Measurements from ENCODE around the gene SCNM1. TPM values are rescaled to one million over a fixed set of nuclear protein-coding genes. Genes with fewer than 3 reads are reported as not detected.

Gene SCNM1
- polyA plus RNA-seq, 3 donors = 74.9 to 110 (median 103) TPM

- WGBS (ENCODE audit: insufficient coverage) = 98% methylated on average over 17 of the region's 17 CpGs
- Mint-ChIP-seq H3K9me3 (peaks cover 0 to 2% (median 0%) of the 10 kb centered on the region in 7 donors), H3K4me3 (no peak overlapping the region), H3K27me3 (ENCODE audit: low read depth in 3 of 3) (no peaks in the 10 kb centered on the region), H3K36me3 (peaks cover 71 to 91% of the 10 kb centered on the region in 2 donors), H3K27ac (peak overlapping the region in 3 of 7 donors; percentile 1 to 44 (median 28)), H3K4me1 (peaks cover 7% of the 10 kb centered on the region)
- Histone ChIP-seq H3K9ac (ENCODE audit: insufficient read depth, low read length, poor library complexity, severe bottlenecking) (no peak overlapping the region), H3K9me3 (replicated peaks in 1 of 2; ENCODE audit: control insufficient read depth in 1 of 2, insufficient read depth in 1 of 2, low read length in 2 of 2) (no peaks in the 10 kb centered on the region), H3K4me2 (replicated peaks; ENCODE audit: extremely low read depth, low read length, poor library complexity, severe bottlenecking) (no peak overlapping the region), H2AFZ (ENCODE audit: insufficient read depth, low read depth, low read length, poor library complexity, severe bottlenecking) (no peak overlapping the region), H3K27me3 (ENCODE audit: control insufficient read depth in 2 of 2, insufficient read depth in 2 of 2, low read length in 2 of 2) (no peaks in the 10 kb centered on the region), H3K4me1 (ENCODE audit: control insufficient read depth in 1 of 2, insufficient read depth in 2 of 2, low read length in 2 of 2) (peaks cover 3 to 8% of the 10 kb centered on the region in 2 donors), H4K20me1 (ENCODE audit: insufficient read depth, low read length) (no peaks in the 10 kb centered on the region), H3K27ac (ENCODE audit: low read depth in 1 of 2, low read length in 2 of 2) (no peak overlapping the region), H3K36me3 (replicated peaks in 1 of 2; ENCODE audit: control insufficient read depth in 1 of 2, insufficient read depth in 2 of 2, low read length in 2 of 2) (peaks cover 79 to 91% of the 10 kb centered on the region in 2 donors), H3K4me3 (replicated peaks in 1 of 3; ENCODE audit: low read depth in 2 of 3, low read length in 3 of 3) (no peak overlapping the region), H3K79me2 (ENCODE audit: insufficient read depth, low read length) (no peaks in the 10 kb centered on the region)
- no peak for TF ChIP-seq CTCF (IDR thresholded peaks at IDR 0.05)
- intact Hi-C loops (cut with micrococcal nuclease) = no loop called here
- no peak for DNase-seq
Observed at GRCh38 chr1:151176514-151177045, 10.6 kb downstream of the SCNM1 start.

- H3K4me2 ChIP-seq (replicated peaks; ENCODE audit: extremely low read depth, low read length, poor library complexity, severe bottlenecking) = no peak overlapping the region
- Mint-ChIP-seq H3K36me3 (peaks cover 62 to 74% of the 10 kb centered on the region in 2 donors), H3K4me1 (peaks cover 16% of the 10 kb centered on the region), H3K4me3 (no peak overlapping the region), H3K27ac (peak overlapping the region in 2 of 7 donors; percentile 14 to 51), H3K9me3 (peaks cover 0 to 2% (median 0%) of the 10 kb centered on the region in 7 donors), H3K27me3 (ENCODE audit: low read depth in 3 of 3) (peaks cover 0 to 2% (median 2%) of the 10 kb centered on the region in 3 donors)
- H3K4me3 ChIP-seq (replicated peaks in 1 of 3; ENCODE audit: low read depth in 2 of 3, low read length in 3 of 3) = no peak overlapping the region
- no peak overlapping the region for H3K27ac ChIP-seq (ENCODE audit: low read depth in 1 of 2, low read length in 2 of 2)
- no peak for DNase-seq
- no peaks in the 10 kb centered on the region for H3K27me3 ChIP-seq (ENCODE audit: control insufficient read depth in 2 of 2, insufficient read depth in 2 of 2, low read length in 2 of 2)
- no peak overlapping the region for H3K9ac ChIP-seq (ENCODE audit: insufficient read depth, low read length, poor library complexity, severe bottlenecking)
- TF ChIP-seq CTCF (IDR thresholded peaks at IDR 0.05) = no peak
- H3K9me3 ChIP-seq (replicated peaks in 1 of 2; ENCODE audit: control insufficient read depth in 1 of 2, insufficient read depth in 1 of 2, low read length in 2 of 2) = no peaks in the 10 kb centered on the region
- no peak overlapping the region for H2AFZ ChIP-seq (ENCODE audit: insufficient read depth, low read depth, low read length, poor library complexity, severe bottlenecking)
- H3K79me2 ChIP-seq (ENCODE audit: insufficient read depth, low read length) = peaks cover 28% of the 10 kb centered on the region
- peaks cover 63 to 68% of the 10 kb centered on the region in 2 donors for H3K36me3 ChIP-seq (replicated peaks in 1 of 2; ENCODE audit: control insufficient read depth in 1 of 2, insufficient read depth in 2 of 2, low read length in 2 of 2)
- 100% methylated on average over 2 of the region's 10 CpGs for whole genome bisulfite sequencing (ENCODE audit: insufficient coverage)
- intact Hi-C loops (cut with micrococcal nuclease) = no loop called here
- no peaks in the 10 kb centered on the region for H4K20me1 ChIP-seq (ENCODE audit: insufficient read depth, low read length)
- peaks cover 8 to 12% of the 10 kb centered on the region in 2 donors for H3K4me1 ChIP-seq (ENCODE audit: control insufficient read depth in 1 of 2, insufficient read depth in 2 of 2, low read length in 2 of 2)
Observed at GRCh38 chr1:151184211-151184610, 18.3 kb downstream of the SCNM1 start.
